Naive thymus-derived CD4-positive, alpha-beta T cell (primary cell): ENCODE results near the gene CLK1. TPM values are rescaled to one million over a fixed set of nuclear protein-coding genes. Genes with fewer than 3 reads are reported as not detected.

Experiments
- ATAC-seq: fragments of 150-1000 bp; cut with Tn5 transposase; 2 replicates; pipeline ENCODE4 v1.10.0; 2021; ENCODE audit warnings: mild to moderate bottlenecking, moderate library complexity
- CTCF ChIA-PET: fragments of 350-600 bp; sonication (Branson Sonifier 250); formaldehyde crosslinking; loops from one replicate; lab custom pipeline; 2021; ENCODE audit warnings: antibody characterized with exemption; lab: Charles Lee
- POLR2A ChIA-PET: fragments of 350-600 bp; sonication (Branson Sonifier 250); formaldehyde crosslinking; loops from one replicate; lab custom pipeline; 2021; ENCODE audit warnings: antibody characterized with exemption, inconsistent platforms; lab: Charles Lee
- DNase-seq, 9 donors: peaks; one replicate each; pipeline versions ENCODE4 v3.0.0 to v3.0.0-alpha.2; 2020 to 2022; ENCODE audit warnings: mixed read lengths in 1 of 9
- H3K27ac ChIP-seq: one replicate; pipeline ENCODE4 v1.7.0; 2013; ENCODE audit warnings: mild to moderate bottlenecking, low read depth, low read length, moderate library complexity
- H3K27me3 ChIP-seq, 2 donors: one replicate each; pipeline ENCODE4 v1.7.0; 2013; ENCODE audit warnings: low read length in 2 of 2, mild to moderate bottlenecking in 2 of 2, moderate library complexity in 2 of 2; ENCODE audit not compliant: control insufficient read depth in 2 of 2, insufficient read depth in 2 of 2
- H3K36me3 ChIP-seq, 3 experiments: 1 replicate in 2 of 3; 2 replicates in 1 of 3; pipeline ENCODE4 v1.7.0; 2013; ENCODE audit warnings: low read length in 3 of 3, mild to moderate bottlenecking in 3 of 3, moderate library complexity in 1 of 3; ENCODE audit not compliant: insufficient read depth in 3 of 3, control insufficient read depth in 2 of 3
- H3K4me1 ChIP-seq, 2 donors: one replicate each; pipeline ENCODE4 v1.7.0; 2013; ENCODE audit warnings: low read length in 2 of 2, mild to moderate bottlenecking in 2 of 2, moderate library complexity in 1 of 2; ENCODE audit not compliant: control insufficient read depth in 2 of 2, insufficient read depth in 2 of 2
- H3K4me3 ChIP-seq: 2 replicates; pipeline ENCODE4 v1.7.0; 2013; ENCODE audit warnings: mild to moderate bottlenecking, low read length
- H3K9me3 ChIP-seq, 3 experiments: 1 replicate in 2 of 3; 2 replicates in 1 of 3; pipeline ENCODE4 v1.7.0; 2013; ENCODE audit warnings: low read length in 3 of 3; ENCODE audit not compliant: control insufficient read depth in 2 of 3
- H3K27ac Mint-ChIP-seq, 9 donors: one replicate each; pipeline ENCODE4 v1.8.0; 2020 to 2022; ENCODE audit warnings: mixed read lengths in 9 of 9, mild to moderate bottlenecking in 8 of 9, moderate library complexity in 5 of 9, inconsistent platforms in 2 of 9
- H3K27me3 Mint-ChIP-seq, 5 donors: one replicate each; pipeline ENCODE4 v1.8.0; 2021 to 2022; ENCODE audit warnings: mixed read lengths in 5 of 5, mild to moderate bottlenecking in 1 of 5
- H3K36me3 Mint-ChIP-seq, 5 donors: one replicate each; pipeline ENCODE4 v1.8.0; 2020 to 2022; ENCODE audit warnings: mixed read lengths in 5 of 5, mild to moderate bottlenecking in 3 of 5, inconsistent platforms in 1 of 5
- H3K4me1 Mint-ChIP-seq, 7 donors: one replicate each; pipeline ENCODE4 v1.8.0; 2020 to 2022; ENCODE audit warnings: mixed read lengths in 7 of 7, mild to moderate bottlenecking in 3 of 7, inconsistent platforms in 1 of 7
- H3K4me3 Mint-ChIP-seq, 10 donors: one replicate each; pipeline ENCODE4 v1.8.0; 2020 to 2022; ENCODE audit warnings: mild to moderate bottlenecking in 10 of 10, mixed read lengths in 10 of 10, moderate library complexity in 6 of 10, inconsistent platforms in 2 of 10
- H3K9me3 Mint-ChIP-seq, 11 donors: one replicate each; pipeline ENCODE4 v1.8.0; 2020 to 2022; ENCODE audit warnings: mixed read lengths in 11 of 11, mild to moderate bottlenecking in 4 of 11, inconsistent platforms in 1 of 11, moderate library complexity in 1 of 11
- intact Hi-C, 2 donors: fragments of 100-400 bp; cut with micrococcal nuclease; formaldehyde crosslinking; loops; one replicate each; pipeline ENCODE4 v1.15.1; 2023
- polyA plus RNA-seq, 2 donors: library from polyadenylated mRNA; unstranded; fragments of 300-500 nt; fragmentation: Illumina TruSeq; gene quantifications; one replicate each; pipeline ENCODE4 v1.2.3, GENCODE V29; 2021
- total RNA-seq, 6 experiments: library from RNA in 5 of 6; stranded (reverse) in 5 of 6; gene quantifications; 1 replicate in 5 of 6; 2 replicates in 1 of 6; pipeline ENCODE4 v1.2.3 and lab custom pipeline; 2021 to 2026

CLK1 gene
- total and polyA plus RNA-seq, 7 experiments from 2014 or later, result 24.8 to 974 (median 471) TPM

- Histone ChIP-seq H3K27me3 (no peaks in the 10 kb centered on the region), H3K4me3 (peak overlapping the region; percentile 89), H3K4me1 (peaks cover 19 to 24% of the 10 kb centered on the region in 2 donors), H3K36me3 (peaks cover 18 to 25% (median 19%) of the 10 kb centered on the region in 3 experiments), H3K9me3 (no peaks in the 10 kb centered on the region), H3K27ac (peak overlapping the region; percentile 99)
- peaks cover 0 to 3% (median 0%) of the 10 kb centered on the region in 11 donors for H3K9me3 Mint-ChIP-seq
- ATAC-seq, result no peak
- no peak for DNase-seq
- peak overlapping the region; percentile 91 to 99 (median 98) for H3K27ac Mint-ChIP-seq
- H3K4me3 Mint-ChIP-seq, result peak overlapping the region; percentile 81 to 99 (median 96)
- intact Hi-C loops, result loop anchor here (1.0 to 10.0 kb wide), 22 partner anchors 53 to 1456 kb away; partner anchors contain the start of genes C2orf69 (in 2 of the 2), CLK1 (in 2 of the 2), HYCC2 (in 2 of the 2) and KCTD18 (in 2 of the 2)
- POLR2A ChIA-PET, result interaction anchor here (0.5 to 2.3 kb wide), 15 partner anchors 15 to 970 kb away, joined by 3 to 39 read pairs (median 4); partner anchors contain the start of genes ALS2, CASP10, CLK1 and NIF3L1
- peaks cover 30 to 53% (median 47%) of the 10 kb centered on the region in 7 donors for H3K4me1 Mint-ChIP-seq
- H3K27me3 Mint-ChIP-seq, result peaks cover 0 to 2% (median 0%) of the 10 kb centered on the region in 5 donors
- peaks cover 11 to 27% (median 21%) of the 10 kb centered on the region in 5 donors for H3K36me3 Mint-ChIP-seq
- CTCF ChIA-PET, result interaction anchor here (0.8 kb wide), 1 partner anchor 98 kb away, joined by 3 read pairs; no protein-coding TSS in a partner anchor
Observed at GRCh38 chr2:200810998-200811332, 53.5 kb downstream of the CLK1 start.

GRCh38 chr2:200810252-200810997 lies 54.0 kb downstream of the CLK1 start:
- intact Hi-C loops, result loop anchor here (2.0 to 10.0 kb wide), 8 partner anchors 236 to 1457 kb away; partner anchors contain the start of genes KCTD18 (in 2 of the 2), CASP10 (in 1 of the 2), CASP8 (in 1 of the 2) and NOP58 (in 1 of the 2)
- CTCF ChIA-PET, result interaction anchor here (0.7 to 1.2 kb wide), 2 partner anchors 91 to 97 kb away, joined by 3 read pairs; no protein-coding TSS in a partner anchor

GRCh38 chr2:200809506-200810251 lies 54.8 kb downstream of the CLK1 start:
- peaks cover 5 to 12% (median 7%) of the 10 kb centered on the region in 3 experiments for H3K36me3 ChIP-seq
- ATAC-seq (no peak), DNase-seq (no peak)
- CTCF ChIA-PET, result interaction anchor here (1.2 kb wide), 1 partner anchor 96 kb away, joined by 3 read pairs; no protein-coding TSS in a partner anchor
- no peak overlapping the region for H3K4me3 ChIP-seq
- Mint-ChIP-seq H3K9me3 (peaks cover 0 to 3% (median 0%) of the 10 kb centered on the region in 11 donors), H3K4me1 (peaks cover 24 to 40% (median 35%) of the 10 kb centered on the region in 7 donors), H3K27me3 (peaks cover 0 to 2% (median 0%) of the 10 kb centered on the region in 5 donors), H3K4me3 (peak overlapping the region in 9 of 10 donors; percentile 8 to 98 (median 89)), H3K27ac (peak overlapping the region in 8 of 9 donors; percentile 68 to 99 (median 97)), H3K36me3 (peaks cover under 1 to 18% (median 9%) of the 10 kb centered on the region in 5 donors)
- intact Hi-C loops, result loop anchor here (2.0 to 10.0 kb wide), 8 partner anchors 235 to 1458 kb away; partner anchors contain the start of genes KCTD18 (in 2 of the 2), CASP10 (in 1 of the 2), CASP8 (in 1 of the 2) and NOP58 (in 1 of the 2)
- peaks cover 19 to 24% of the 10 kb centered on the region in 2 donors for H3K4me1 ChIP-seq
- H3K9me3 ChIP-seq, result no peaks in the 10 kb centered on the region
- H3K27ac ChIP-seq, result no peak overlapping the region
- POLR2A ChIA-PET, result interaction anchor here (0.6 to 2.7 kb wide), 7 partner anchors 9 to 97 kb away, joined by 3 to 17 read pairs (median 3); partner anchors contain the start of genes CLK1, NIF3L1 and PPIL3
- H3K27me3 ChIP-seq, result no peaks in the 10 kb centered on the region

More at GRCh38 chr2:200810252-200810997, 54.0 kb downstream of the CLK1 start:
- Histone ChIP-seq H3K27me3 (no peaks in the 10 kb centered on the region), H3K36me3 (peaks cover 12 to 20% (median 13%) of the 10 kb centered on the region in 3 experiments), H3K27ac (peak overlapping the region; percentile 99), H3K9me3 (no peaks in the 10 kb centered on the region), H3K4me1 (peaks cover 19 to 24% of the 10 kb centered on the region in 2 donors), H3K4me3 (peak overlapping the region; percentile 89)
- Mint-ChIP-seq H3K4me3 (peak overlapping the region; percentile 81 to 99 (median 96)), H3K9me3 (peaks cover 0 to 3% (median 0%) of the 10 kb centered on the region in 11 donors), H3K4me1 (peaks cover 29 to 48% (median 42%) of the 10 kb centered on the region in 7 donors), H3K36me3 (peaks cover 8 to 23% (median 16%) of the 10 kb centered on the region in 5 donors), H3K27ac (peak overlapping the region; percentile 91 to 99 (median 98)), H3K27me3 (peaks cover 0 to 2% (median 0%) of the 10 kb centered on the region in 5 donors)
- ATAC-seq, result no peak
- POLR2A ChIA-PET, result interaction anchor here (0.5 to 2.7 kb wide), 10 partner anchors 15 to 298 kb away, joined by 3 to 39 read pairs (median 4); partner anchors contain the start of genes CLK1, NIF3L1 and PPIL3
- no peak for DNase-seq

Other genes starting within 250 kb of the CLK1 start
- 100 to 1,000 TPM; 127 to 246 (median 207) TPM for gene BZW1, start 52.7 kb downstream of the CLK1 start, total RNA-seq
- 100 to 1,000 TPM; 155 to 162 TPM for gene BZW1, start 52.7 kb downstream of the CLK1 start, polyA plus RNA-seq
- gene PPIL3, start 24.4 kb upstream of the CLK1 start, total RNA-seq, result 10 to 100 TPM; 28.5 to 69.7 (median 49.1) TPM
- gene PPIL3, start 24.4 kb upstream of the CLK1 start, polyA plus RNA-seq, result 10 to 100 TPM; 28.3 to 31.5 TPM
- 10 to 100 TPM; 11.5 to 33.9 (median 31.4) TPM for gene NIF3L1, start 24.7 kb upstream of the CLK1 start, total RNA-seq
- gene NIF3L1, start 24.7 kb upstream of the CLK1 start, polyA plus RNA-seq, result 10 to 100 TPM; 20.5 to 32.8 TPM
- gene ORC2, start 99.0 kb upstream of the CLK1 start, total RNA-seq, result 10 to 100 TPM; 29.8 to 78.0 (median 56.2) TPM
- 10 to 100 TPM in 1 of 2 donors, 1 to 10 TPM in 1; 9.7 to 10.0 TPM for gene ORC2, start 99.0 kb upstream of the CLK1 start, polyA plus RNA-seq
- 10 to 100 TPM; 34.8 to 38.3 (median 36.1) TPM for gene HYCC2, start 207.0 kb upstream of the CLK1 start, total RNA-seq
- gene HYCC2, start 207.0 kb upstream of the CLK1 start, polyA plus RNA-seq, result 10 to 100 TPM; 20.8 to 27.0 TPM
- gene NDUFB3, start 207.3 kb upstream of the CLK1 start, total RNA-seq, result 100 to 1,000 TPM in 1 of 5 experiments, 10 to 100 TPM in 4; 18.3 to 109 (median 38.3) TPM
- 100 to 1,000 TPM; 246 to 361 TPM for gene NDUFB3, start 207.3 kb upstream of the CLK1 start, polyA plus RNA-seq